ENCODE measurements around the gene COQ6.
"Not testable (repeated sequence)": the region's sequence is repeated elsewhere in the genome, so short reads cannot be mapped to it uniquely, and the experiment has no call there.

COQ6 gene

DNA sequence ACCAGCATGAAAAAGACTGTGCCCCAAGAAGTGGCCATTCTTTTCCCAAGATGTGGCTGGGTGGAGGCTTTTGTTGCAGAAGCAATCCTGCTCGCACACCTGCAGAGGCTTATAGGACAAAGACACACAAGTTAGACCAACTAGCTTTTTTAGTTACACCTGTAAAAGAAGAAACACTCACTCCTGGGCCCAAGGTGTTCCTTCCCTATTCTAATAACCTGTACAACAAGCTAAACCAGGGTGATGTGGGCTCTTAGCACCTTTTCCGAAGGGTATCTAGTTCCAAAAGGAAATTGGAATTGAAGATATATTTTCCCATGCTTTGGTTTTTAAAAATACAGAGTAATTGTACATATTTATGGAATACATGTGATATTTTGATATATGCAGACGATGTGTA, 38.0 kb downstream of the COQ6 start:
- DNase-seq (ENCODE audit: low spot score), result no peak

DNA sequence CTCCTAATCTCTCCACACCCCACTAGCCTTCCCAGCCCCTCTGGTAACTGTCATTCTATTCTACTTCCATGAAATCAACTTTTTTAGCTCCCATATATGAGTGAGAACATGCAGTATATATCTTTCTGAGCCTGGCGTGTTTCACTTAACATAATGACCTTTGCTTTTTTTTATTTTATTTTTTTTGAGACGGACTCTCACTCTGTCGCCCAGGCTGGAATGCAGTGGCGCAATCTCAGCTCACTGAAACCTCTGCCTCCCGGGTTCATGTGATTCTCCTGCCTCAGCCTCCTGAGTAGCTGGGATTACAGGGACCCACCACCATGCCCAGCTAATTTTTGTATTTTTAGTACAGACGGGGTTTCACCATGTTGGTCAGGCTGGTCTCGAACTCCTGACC, 38.6 kb downstream of the COQ6 start:
- not testable (repeated sequence) for DNase-seq (ENCODE audit: low spot score)

DNA sequence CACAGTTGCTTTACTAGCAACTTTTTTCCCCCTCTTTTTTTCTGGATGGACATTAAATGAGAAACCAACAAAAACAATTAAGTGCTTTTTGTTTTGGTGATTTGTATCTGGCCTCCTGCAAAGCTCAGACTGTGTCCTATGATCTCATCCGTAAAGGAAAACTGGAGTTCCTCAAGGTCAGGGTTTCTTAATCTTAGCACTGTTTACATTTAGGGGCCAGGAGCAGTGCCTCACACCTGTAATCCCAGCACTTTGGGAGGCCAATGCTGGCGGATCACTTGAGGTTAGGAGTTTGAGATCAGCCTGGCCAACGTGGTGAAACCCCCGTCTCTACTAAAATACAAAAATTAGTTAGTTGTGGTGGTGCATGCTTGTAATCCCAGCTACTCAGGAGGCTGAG, 41.0 kb downstream of the COQ6 start:
- DNase-seq (ENCODE audit: low spot score), result no peak

DNA sequence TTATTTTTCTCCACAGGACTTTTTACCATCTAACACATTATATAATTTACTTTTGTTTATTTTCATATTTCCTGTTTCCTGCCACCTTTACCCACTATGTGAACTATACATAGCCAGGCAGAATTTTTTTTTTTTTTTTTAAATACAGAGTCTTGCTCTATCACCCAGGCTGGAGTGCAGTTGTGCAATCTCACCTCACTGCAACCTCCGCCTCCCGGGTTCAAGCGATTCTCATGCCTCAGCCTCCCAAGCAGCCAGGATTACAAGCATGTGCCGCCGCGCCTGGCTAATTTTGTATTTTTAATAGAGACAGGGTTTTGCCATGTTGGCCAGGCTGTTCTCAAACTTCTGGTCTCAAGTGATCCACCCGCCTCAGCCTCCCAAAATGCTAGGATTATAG, 44.8 kb downstream of the COQ6 start:
- DNase-seq (ENCODE audit: low spot score), result not testable (repeated sequence)

GRCh38 chr14:73995977-73996378, 45.9 kb downstream of the COQ6 start:
- no peak for DNase-seq (ENCODE audit: low spot score)

DNA sequence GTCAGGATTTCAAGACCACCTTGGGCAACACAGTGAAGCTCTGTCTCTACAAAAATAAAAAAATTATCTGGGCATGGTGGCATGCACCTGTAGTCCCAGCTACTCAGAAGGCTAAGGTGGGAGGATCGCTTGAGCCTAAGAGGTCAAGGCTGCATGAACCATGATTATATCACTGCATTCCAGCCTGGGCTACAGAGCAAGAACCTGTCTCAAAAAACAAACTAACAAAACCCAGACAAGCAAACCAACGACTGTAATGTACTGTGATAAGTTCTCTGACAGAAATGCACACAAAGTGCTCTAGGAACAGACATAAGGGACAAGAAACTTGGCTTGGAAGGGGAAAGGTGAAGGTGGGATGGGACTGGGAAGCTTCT, 46.6 kb downstream of the COQ6 start:
- DNase-seq (ENCODE audit: low spot score), result no peak

DNA sequence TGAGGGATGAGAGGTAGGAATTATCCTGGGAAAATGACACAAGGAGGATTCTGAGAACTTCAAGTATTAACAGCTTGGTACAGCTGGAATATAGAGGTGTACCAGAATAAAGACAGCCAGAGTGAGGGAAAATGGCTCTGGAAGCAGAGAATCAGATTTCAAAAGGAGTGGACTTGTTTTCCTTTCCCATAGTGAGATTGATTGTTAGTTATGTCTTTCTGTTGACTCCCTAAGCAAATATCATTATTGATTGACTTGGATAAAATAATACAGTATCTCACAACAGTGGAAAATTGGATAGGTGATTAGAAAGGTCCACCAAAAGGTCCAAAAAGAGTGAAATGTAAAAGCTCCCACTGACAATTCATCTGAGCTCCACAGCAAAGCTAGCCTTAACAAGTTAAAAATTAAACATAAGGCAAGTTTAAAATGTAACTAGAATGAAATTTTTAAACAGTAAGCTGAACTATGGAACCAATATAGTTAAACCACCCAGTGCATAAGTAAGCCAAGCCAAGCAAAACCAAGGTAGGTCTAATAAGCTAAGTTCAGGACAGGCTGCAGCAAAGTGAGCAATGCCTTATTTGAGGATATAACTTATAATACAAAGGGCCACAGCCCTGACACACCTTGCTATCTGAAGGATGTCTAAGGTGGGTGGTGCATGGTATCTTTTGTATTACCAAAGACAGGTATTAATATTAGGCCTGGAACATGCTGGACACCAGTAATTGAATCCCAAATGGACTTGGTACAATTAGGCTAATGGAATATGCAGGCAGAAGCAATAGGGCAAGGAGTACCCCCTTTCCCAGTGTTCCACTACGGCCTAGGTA, 47.2 kb downstream of the COQ6 start:
- no peak for DNase-seq (ENCODE audit: low spot score)

GRCh38 chr14:73997944-73998447, 47.9 kb downstream of the COQ6 start:
- DNase-seq (ENCODE audit: low spot score), result no peak

- no peak for DNase-seq (ENCODE audit: low spot score)
Measured at GRCh38 chr14:73998726-73999125, 48.6 kb downstream of the COQ6 start.

- not testable (repeated sequence) for DNase-seq (ENCODE audit: low spot score)
Measured at GRCh38 chr14:74005664-74006063, 55.6 kb downstream of the COQ6 start.

- no peak for DNase-seq (ENCODE audit: low spot score)
Measured at GRCh38 chr14:74008843-74009499, 58.9 kb downstream of the COQ6 start.

Measured in hematopoietic multipotent progenitor cell treated with erythropoietin and hydrocortisone succinate and interleukin-3 and kit ligand, for 15 days (in vitro differentiated cells).